ENCODE measurements around the gene MMP14. TPM values are rescaled to one million over a fixed set of nuclear protein-coding genes. Genes with fewer than 3 reads are reported as not detected.
"Not testable (repeated sequence)": the region's sequence is repeated elsewhere in the genome, so short reads cannot be mapped to it uniquely, and the experiment has no call there.

Gene MMP14
- total RNA-seq = 74.8 and 81.0 TPM in 2 replicates

DNA sequence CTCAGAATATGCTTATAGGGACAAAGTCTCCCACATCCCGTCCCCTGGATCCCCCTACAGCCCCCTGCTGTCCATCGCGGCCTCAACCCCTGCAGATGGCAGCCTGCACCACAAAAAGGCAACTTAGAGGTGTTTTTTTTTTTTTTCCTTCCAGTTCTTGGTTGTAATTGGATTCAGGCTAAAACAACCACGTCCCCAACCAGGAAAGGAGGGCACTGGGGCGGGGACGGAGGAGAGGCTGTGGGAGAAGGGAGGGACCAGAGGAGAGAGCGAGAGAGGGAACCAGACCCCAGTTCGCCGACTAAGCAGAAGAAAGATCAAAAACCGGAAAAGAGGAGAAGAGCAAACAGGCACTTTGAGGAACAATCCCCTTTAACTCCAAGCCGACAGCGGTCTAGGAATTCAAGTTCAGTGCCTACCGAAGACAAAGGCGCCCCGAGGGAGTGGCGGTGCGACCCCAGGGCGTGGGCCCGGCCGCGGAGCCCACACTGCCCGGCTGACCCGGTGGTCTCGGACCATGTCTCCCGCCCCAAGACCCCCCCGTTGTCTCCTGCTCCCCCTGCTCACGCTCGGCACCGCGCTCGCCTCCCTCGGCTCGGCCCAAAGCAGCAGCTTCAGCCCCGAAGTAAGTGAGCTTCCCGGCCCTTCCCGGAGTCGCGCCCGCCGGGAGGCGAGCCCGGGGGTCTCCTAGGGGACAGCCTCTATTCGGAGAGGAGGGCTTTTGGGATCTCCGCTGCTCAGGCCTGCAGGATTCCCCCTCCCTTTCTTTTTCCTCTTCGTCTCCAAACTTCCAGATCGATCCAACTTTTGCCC is at the start of gene MMP14:
Gene MMP14, plus strand, starts transcription at position 285 of the 813 bp plus-strand sequence. Its CDS starts 233 bp downstream, at position 518.
- peak in 1 of 2 donors; percentile 89 for DNase-seq (ENCODE audit: low read depth in 2 of 2)

DNA sequence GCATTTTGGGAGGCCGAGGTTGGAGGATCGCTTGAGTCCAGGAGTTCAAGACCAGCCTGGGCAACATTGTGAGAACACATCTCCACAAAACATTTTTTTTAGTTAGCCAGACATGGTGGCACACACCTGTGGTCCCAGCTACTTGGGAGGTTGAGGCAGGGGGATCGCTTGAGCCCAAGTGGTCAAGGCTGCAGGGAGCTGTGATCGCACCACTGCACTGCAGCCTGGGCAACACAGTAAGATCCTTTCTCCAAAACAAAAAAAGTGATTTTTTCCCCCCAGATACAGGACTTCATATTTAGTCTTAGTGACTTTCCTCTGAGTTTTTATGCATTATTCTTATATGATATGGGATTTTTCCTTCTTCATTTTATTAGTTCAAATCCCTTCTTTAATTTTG is 49.7 kb upstream of the MMP14 start:
- DNase-seq (ENCODE audit: low read depth in 2 of 2) = no peak

DNA sequence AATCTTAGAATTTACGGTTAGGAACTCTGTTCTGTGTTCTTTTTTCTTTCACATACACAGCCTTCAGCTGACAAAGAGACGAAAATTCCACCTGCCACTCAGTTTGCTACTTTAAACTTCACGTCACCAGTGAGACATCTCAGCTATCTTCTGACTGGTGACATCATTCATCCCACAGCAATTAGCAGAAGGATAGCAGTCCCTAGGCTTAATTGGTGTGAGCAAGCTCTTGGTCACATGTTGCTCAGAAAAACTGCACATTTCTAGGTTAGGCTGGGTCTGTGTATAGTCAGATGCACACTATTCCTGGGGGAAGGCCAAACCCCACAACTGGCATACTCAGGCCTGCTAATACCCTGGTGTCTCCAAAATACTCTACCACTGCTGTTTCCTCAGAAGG is 45.1 kb upstream of the MMP14 start:
- no peak for DNase-seq (ENCODE audit: low read depth in 2 of 2)

DNA sequence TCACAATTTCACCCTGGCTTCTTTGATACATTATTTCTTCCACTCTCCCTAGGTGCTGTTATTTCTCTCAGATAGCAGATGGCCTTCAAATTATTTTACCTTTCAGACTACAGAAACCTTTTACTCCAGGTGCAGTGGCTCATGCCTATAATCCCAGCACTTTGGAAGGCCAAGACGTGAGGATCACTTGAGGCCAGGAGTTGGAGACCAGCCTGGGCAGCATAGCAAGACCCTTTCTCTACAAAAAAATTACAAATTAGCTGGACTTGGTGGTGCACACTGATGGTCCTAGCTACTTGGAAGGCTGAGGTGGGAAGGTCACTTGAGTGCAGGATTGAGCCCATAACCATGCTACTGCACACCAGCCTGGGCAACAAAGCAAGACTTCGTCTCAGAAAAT is 44.2 kb upstream of the MMP14 start:
- DNase-seq (ENCODE audit: low read depth in 2 of 2) = no peak

DNA sequence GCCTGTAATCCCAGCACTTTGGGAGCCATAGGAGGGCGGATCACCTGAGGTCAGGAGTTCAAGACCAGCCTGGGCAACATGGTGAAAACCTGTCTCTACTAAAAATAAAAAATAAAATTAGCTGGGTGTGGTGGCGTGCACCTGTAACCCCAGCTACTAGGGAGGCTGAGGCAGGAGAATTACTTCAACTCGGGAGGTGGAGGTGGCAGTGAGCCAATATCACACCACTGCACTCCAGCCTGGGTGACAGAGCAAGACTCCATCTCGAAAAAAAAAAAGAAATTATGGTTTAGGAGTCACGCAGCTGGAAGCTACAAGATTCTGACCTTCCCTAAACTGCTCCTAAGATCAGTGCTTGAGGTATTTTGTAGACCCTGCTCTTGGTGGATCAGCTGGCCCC is 42.8 kb upstream of the MMP14 start:
- DNase-seq (ENCODE audit: low read depth in 2 of 2) = not testable (repeated sequence)

DNA sequence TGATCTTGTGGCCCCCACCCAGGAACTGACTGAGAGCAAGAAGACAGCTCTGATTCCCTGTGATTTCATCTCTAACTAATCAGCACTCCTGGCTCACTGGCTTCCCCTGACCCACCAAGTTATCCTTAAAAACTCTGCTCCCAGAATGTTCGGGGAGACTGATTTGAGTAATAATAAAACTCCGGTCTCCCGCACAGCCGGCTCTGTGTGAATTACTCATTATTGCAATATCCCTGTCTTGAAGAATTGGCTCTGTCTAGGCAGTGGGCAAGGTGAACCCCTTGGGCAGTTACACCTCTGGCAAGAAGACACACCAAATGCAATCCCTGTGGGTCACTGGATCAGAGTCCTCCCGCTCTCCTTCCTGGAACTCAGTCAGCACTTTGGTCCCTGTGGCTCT is 42.4 kb upstream of the MMP14 start:
- no peak for DNase-seq (ENCODE audit: low read depth in 2 of 2)

DNA sequence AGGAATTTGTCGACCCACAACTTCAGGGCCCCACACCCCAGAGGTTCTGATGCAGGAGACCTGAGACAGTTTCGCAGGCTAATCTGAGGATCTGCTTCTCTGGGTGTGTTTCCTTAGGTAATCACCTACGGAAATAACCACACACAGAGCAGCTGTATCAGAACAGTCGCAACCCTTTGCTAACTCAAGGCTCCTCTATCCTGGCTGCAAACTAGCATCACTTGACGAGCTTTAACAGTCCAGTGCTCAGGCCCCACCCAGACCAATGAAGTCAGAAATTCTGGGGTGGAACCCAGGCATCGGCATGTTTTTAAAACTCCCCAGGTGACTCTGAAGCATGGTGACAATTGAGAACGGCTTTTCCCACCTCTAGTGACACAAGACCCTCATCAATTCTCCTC is 41.8 kb upstream of the MMP14 start:
- DNase-seq (ENCODE audit: low read depth in 2 of 2) = no peak

DNA sequence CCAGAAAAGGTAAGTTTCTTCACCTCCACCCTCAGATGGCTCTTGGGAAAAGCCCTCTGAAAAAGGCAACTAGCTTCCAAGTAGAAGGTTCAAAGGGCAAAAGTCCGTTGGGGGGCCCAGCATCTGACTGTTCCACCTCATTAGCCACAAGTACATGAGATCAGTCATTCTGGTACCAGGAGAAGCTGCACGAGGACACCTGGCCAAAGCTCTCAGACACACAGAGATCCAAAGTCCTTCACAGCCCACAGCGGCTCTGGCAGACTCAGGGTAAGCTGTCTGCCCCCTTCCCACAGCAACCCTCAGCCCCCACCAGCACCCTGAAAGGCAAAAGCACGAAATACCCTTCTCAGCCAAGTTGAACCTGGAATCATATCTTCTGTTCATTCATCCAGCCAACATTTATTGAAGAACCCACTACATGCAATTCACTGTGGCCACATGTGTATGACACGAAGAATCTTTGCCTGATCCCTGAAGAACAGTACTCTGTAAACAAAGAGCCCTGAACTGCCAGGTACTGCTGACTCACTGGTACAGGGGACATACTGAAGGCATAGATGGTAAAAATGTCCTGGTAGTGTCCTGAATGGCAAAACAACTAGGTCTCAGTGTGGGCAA is 40.2 kb upstream of the MMP14 start:
- DNase-seq (ENCODE audit: low read depth in 2 of 2) = no peak

DNA sequence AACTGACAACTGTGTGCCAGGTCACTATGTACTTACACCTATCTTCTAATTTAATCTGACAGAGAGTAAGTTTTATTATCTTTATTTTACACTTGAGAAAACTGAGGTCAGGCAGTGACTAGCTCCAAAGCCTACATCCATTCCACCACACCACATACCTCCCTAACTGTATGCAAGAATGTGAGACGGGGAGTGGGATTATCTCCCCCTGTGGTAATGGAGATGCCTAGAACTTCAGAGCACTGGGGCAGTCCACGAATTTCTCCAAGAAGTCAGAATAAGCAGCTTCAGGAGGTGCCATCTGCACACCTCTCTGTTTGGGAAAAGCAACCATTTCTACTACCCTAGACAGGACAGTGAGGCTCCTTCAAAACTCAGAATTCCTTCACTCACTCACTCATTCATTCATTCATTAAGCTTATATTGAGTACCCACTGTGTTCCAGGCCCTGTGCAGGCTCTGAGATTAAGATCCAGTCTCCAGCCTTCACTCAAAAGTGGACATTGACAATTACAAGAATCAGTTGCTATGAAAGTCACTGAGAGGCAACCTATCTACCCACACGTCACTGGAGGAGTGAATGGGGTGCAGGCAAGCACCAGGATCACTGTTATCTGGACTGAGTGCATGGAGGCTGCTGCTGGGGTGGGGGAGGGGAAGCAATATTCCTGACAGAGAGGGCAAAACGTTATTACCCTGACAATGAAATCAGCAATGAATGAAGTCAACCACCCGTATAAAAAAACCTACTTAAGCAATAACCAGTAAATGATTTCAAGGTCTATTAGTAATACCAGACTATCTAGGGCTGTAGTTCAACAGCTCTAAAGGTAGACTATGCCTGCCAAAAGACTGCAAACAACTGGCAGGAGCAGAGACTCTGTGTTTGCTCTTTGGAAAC is 39.1 kb upstream of the MMP14 start:
- no peak for DNase-seq (ENCODE audit: low read depth in 2 of 2)

DNA sequence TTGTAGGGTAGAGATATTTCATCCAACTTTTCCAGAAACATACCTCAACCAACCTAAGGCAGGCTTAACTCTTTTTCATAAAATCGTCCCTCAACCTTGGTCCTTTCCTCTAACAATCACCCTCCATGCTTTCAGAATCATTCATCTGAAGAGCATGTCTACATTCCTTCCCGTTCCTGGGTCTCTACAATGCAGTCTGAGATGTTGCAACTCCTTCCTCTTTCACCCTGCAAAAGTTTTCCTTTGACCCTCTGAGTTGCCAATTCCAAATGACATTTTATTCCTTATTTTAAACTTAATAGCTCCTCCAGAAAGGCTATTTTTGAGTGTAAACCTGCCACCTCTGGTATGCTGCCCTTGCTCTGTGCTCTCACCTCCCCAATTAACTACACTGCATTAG is 37.9 kb upstream of the MMP14 start:
- DNase-seq (ENCODE audit: low read depth in 2 of 2) = no peak

DNA sequence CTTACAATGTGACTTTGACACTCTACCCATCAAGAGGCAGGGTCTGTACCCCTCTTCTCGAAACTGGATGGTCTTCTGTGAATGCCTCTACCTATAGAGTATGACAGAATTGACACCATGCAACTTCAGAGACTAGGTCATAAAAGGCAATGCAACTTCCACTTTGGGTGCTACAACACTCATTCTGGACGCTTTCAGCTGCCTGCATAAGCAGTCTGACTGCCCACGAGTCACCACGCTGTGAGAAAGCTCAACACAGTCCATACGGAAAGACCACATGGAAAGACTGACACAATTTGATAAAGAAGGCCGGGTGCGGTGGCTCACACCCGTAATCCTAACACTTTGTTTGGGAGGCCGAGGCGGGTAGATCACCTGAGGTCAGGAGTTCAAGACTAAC is 36.0 kb upstream of the MMP14 start:
- DNase-seq (ENCODE audit: low read depth in 2 of 2) = no peak

DNA sequence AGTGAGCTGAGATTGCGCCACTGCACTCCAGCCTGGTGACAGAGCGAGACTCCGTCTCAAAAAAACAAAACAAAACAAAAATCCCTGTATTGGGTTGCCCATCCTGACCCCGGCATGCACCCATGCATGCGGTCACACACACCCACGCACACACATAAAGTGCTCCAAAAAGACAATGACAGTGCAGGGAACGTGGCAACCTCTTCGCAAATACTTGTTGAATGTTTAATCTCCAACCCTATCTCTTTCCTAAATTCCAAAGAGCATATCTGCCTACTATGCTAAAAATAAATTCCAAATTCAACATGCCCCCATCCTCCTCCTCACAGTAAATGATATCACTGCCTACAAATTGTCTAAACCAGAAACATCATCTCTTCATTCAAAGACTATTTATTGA is 34.7 kb upstream of the MMP14 start:
- no peak for DNase-seq (ENCODE audit: low read depth in 2 of 2)

DNA sequence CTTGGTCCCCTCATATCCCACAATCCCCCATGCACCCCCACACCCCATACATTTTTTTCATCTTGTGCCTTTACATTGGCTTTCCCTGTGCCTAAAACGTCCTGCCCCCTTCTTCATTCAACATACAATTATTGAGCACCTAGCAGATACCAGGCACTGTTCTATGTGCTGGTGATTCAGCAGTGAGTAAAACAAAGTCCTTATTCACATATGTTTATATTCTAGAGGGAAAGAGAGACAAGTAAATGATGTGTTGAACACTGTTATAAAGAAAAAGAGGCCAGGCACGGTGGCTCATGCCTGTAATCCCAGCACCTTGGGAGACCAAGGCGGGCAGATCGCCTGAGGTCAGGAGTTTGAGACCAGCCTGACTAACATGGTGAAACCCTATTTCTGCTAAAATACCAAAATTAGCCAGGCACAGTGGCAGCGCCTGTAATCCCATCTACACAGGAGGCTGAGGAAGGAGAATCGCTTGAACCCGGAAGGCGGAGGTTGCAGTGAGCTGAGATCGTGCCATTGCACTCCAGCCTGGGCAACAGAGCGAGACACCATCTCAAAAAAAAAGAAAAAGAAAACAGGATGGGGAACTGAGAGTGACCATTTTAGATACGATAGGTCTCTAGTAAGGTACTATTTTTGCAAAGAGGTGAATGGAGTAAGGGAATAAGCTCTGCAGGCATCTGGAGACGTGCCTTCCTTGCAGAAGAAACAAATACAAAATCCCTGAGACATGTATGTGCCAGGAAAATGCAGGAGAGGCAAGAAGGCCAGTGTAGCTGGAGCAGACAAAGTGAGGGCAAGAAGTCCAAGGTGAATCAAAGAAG is 33.3 kb upstream of the MMP14 start:
- no peak for DNase-seq (ENCODE audit: low read depth in 2 of 2)

DNA sequence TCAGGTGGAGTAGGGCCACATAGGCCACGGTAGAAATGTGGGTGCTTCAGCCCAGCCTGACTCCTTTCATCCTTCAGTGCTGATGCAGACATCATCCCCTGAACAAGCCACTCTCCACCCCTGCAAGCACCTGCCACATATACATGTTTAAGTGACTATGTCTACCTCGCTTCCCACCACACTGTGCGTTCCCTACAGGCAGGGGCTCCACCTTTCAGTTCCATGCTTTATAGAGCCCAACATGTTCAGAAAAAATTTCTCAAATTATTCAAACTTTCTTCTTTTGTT is 32.8 kb upstream of the MMP14 start:
- DNase-seq (ENCODE audit: low read depth in 2 of 2) = no peak

DNA sequence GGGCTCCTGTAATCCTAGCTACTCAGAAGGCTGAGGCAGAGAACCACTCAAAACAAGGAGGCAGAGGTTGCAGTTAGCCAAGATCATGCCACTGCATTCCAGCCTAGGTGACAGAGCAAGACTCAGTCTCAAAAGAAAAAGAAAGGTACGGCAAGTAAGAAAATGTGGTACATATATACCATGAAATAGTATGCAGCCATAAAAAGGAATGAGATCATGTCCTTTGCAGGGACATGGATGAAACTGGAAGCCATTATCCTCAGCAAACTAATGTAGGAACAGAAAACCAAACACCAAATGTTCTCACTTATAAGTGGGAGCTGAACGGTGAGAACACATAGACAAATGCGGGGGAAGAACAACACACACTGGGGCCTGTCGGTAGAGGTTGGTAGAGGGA is 31.1 kb upstream of the MMP14 start:
- not testable (repeated sequence) for DNase-seq (ENCODE audit: low read depth in 2 of 2)

DNA sequence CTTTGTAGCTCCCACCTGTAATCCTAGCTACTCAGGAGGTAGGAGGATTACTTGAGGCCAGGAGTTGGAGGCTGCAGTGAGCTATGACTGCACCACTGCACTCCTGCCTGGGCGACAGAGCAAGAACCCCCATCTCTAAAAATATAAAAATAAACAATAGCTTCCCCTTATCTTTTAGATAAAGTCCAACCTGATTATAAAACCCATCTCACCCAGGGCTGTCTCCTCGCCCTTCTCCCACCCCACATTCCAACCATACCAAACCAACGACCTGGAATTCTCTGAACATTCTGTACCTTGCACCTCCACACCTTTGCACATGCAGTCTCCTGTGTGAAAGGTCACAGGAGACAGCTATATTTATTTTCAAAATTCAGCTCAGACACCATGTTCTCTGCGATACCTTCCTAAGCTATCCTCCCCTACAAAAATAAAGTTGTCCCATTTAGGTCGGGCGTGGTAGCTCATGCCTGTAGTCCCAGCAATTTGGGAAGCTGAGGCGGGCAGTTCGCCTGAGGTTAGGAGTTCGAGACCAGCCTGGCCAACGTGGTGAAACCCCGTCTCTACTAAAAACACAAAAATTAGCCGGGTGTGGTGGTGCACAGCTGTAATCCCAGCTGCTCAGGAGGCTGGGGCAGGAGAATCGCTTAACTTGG is 28.8 kb upstream of the MMP14 start:
- no peak for DNase-seq (ENCODE audit: low read depth in 2 of 2)

DNA sequence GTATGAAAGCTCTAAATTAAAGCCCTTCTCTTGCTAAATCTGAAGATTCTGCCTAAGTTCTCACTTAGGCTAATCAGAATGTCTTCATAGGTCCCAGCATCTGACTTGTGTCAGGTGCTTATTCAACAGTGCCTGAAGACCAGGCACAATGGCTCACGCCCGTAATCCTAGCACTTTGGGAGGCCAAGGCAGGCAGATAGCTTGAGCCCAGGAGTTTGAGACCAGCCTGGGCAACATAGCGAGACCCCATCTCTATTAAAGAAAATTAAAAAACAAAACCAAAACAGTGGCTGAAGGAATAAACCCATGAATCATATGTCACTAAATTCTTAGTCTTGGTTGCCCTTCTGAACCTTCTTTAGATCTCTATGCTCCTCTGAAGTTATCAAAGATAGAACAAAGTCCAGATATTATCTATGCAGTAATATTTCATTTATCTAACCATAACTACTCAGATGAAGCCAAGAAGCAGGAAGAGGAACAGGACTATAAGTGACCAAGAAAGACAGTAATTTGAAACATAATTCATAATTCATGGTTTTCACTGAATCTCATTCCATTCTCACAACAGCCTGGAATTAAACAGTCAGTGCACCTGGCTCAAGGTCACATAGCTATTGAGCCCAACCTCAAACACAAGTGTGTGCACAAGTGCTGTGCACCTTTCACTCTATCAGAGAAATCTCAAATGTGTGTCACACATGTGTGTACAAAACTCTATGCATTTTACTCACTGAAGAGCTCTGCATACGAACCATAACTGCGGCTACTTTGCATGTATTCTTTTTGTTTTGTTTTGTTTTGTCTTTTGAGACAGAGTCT is 27.8 kb upstream of the MMP14 start:
- no peak for DNase-seq (ENCODE audit: low read depth in 2 of 2)

DNA sequence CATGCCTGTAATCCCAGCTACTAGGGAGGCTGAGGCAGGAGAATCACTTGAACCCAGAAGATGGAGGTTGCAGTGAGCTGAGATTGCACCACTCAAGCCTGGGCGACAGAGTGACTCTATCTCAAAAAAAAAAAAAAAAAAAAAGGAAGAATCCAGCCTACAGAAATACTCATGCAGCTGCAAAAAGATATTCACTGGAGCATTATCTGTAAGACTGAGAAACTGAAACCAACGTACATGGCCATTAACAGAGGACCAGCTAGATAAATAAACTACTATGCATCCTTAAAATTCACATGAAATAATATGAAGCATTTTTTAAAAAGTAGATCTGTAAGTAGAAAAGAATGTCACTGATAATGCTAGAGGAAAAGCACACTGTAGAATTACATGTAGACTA is 24.7 kb upstream of the MMP14 start:
- DNase-seq (ENCODE audit: low read depth in 2 of 2) = no peak

DNA sequence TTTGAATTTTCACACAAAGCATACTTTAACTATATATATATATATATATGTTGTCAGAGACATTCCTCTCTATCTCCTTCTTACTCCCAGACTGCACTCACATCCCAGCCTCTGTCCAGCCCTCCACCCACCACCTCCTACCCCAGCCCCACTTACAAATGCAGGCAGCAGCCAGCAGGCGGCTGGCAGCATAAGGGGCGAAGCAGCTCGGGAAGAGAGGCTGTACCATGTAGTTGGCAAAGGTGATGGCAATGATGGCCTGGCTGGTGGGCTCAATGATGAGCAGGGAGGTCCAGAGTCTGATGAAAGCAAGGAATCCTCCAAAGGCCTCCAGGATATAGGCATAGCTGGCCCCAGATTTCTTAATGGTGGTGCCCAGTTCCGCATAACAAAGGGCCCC is 23.6 kb upstream of the MMP14 start:
- DNase-seq (ENCODE audit: low read depth in 2 of 2) = no peak

DNA sequence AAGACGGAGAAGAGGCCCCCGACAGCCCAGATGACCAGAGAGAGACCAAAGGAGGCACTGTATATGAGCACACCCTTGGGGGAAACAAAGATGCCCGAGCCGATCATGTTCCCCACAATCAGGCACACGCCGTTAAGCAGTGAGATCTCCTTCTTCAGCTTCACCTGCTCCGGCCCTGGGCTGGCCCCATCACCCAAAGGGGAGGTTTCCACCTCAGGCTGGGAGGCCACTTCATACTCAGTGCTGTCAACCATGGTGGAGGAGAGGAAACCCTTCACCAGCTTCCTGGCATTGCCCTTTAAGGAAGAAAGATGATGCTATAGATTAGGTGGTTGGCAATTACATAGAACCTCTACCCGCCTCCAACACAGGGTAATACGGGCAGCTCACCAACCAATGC is 23.2 kb upstream of the MMP14 start:
- DNase-seq (ENCODE audit: low read depth in 2 of 2) = no peak
